ENCODE data around the gene ZDHHC6. TPM values are rescaled to one million over a fixed set of nuclear protein-coding genes. Genes with fewer than 3 reads are reported as not detected.

The ZDHHC6 gene
- polyA plus RNA-seq, 2 of the 4 experiments (the other 2 are of a cell fraction), result 37.2 to 57.0 TPM

- POLR2A ChIA-PET, result no interaction called here
- DNase-seq (ENCODE audit: low read depth in 1 of 2, low spot score in 1 of 2), result no peak
- no peak overlapping the region for H3K4me2 ChIP-seq
- no peak overlapping the region for H3K27ac ChIP-seq
- CTCF ChIA-PET, result interaction anchor here (1.6 kb wide), 1 partner anchor 37 kb away, joined by 3 read pairs; no protein-coding TSS in a partner anchor
- H3K4me1 ChIP-seq, result peaks cover 3% of the 10 kb centered on the region; the same call in 1 of the 3 replicates
- no peak for FAIRE-seq
- WGBS (ENCODE audit: missing lambda C conversion rate), result 37% methylated on average over 2 of the region's 2 CpGs
- no peak overlapping the region for H3K4me3 ChIP-seq
- ATAC-seq, result no peak
- TF ChIP-seq TFCP2L1 (CRISPR knock-in tag; IDR thresholded peaks at IDR 0.05) (no peak), CBX8 (IDR thresholded peaks at IDR 0.05) (no peak), RFX5 (IDR thresholded peaks at IDR 0.05) (no peak), CBX2 (IDR thresholded peaks at IDR 0.05; ENCODE audit: borderline replicate concordance, low read depth) (no peak), POLR2AphosphoS2 (conservative IDR thresholded peaks at IDR 0.05; ENCODE audit: low read length) (no peak), FOSL2 (IDR thresholded peaks at IDR 0.05) (no peak), FOSL2 (CRISPR knock-in tag; IDR thresholded peaks at IDR 0.05) (no peak), MAFK (IDR thresholded peaks at IDR 0.05; ENCODE audit: partially characterized antibody) (no peak), USF2 (IDR thresholded peaks at IDR 0.05) (no peak), CEBPB (IDR thresholded peaks at IDR 0.05) (no peak), HEYL (CRISPR knock-in tag; IDR thresholded peaks at IDR 0.05) (no peak), RCOR1 (IDR thresholded peaks at IDR 0.05; ENCODE audit: low read depth, low read length) (no peak), ESRRA (IDR thresholded peaks at IDR 0.05; ENCODE audit: borderline replicate concordance, low read length) (no peak), HES2 (IDR thresholded peaks at IDR 0.05) (no peak), BHLHE40 (IDR thresholded peaks at IDR 0.05; ENCODE audit: low read depth, low read length) (no peak), PHF8 (IDR thresholded peaks at IDR 0.05; ENCODE audit: borderline replicate concordance, low read depth) (no peak)
- no peaks in the 10 kb centered on the region for H3K9me3 ChIP-seq
Measured at GRCh38 chr10:112397592-112397991, 49.1 kb downstream of the ZDHHC6 start.

GRCh38 chr10:112395809-112396530 is 50.7 kb downstream of the ZDHHC6 start:
- DNase-seq (ENCODE audit: low read depth in 1 of 2, low spot score in 1 of 2) (no peak), FAIRE-seq (no peak), ATAC-seq (no peak)
- POLR2A ChIA-PET, result no interaction called here
- no peak for TF ChIP-seq KDM1A (IDR thresholded peaks at IDR 0.05; ENCODE audit: low read depth)
- TF ChIP-seq ZSCAN20 (CRISPR knock-in tag; IDR thresholded peaks at IDR 0.05), result no peak
- TF ChIP-seq ZNF302 (CRISPR knock-in tag; IDR thresholded peaks at IDR 0.05), result no peak
- TF ChIP-seq FOXS1 (CRISPR knock-in tag; IDR thresholded peaks at IDR 0.05), result no peak
- TF ChIP-seq BHLHE40 (IDR thresholded peaks at IDR 0.05; ENCODE audit: low read depth, low read length), result no peak
- no peak for TF ChIP-seq PHF8 (IDR thresholded peaks at IDR 0.05; ENCODE audit: borderline replicate concordance, low read depth)
- no peak for TF ChIP-seq HES2 (IDR thresholded peaks at IDR 0.05)
- no peak for TF ChIP-seq TFCP2L1 (CRISPR knock-in tag; IDR thresholded peaks at IDR 0.05)
- TF ChIP-seq EP300 (IDR thresholded peaks at IDR 0.05), result no peak
- no peak for TF ChIP-seq HOXB13 (CRISPR knock-in tag; IDR thresholded peaks at IDR 0.05; ENCODE audit: low read depth)
- no peak for TF ChIP-seq RARB (CRISPR knock-in tag; IDR thresholded peaks at IDR 0.05)
- Histone ChIP-seq H3K4me2 (no peak overlapping the region), H3K9me3 (no peaks in the 10 kb centered on the region), H3K4me1 (peaks cover 3% of the 10 kb centered on the region; the same call in 1 of the 3 replicates), H3K27ac (no peak overlapping the region), H3K4me3 (no peak overlapping the region)
- CTCF ChIA-PET, result interaction anchor here (1.2 to 1.6 kb wide), 2 partner anchors 39 kb away, joined by 3 read pairs; no protein-coding TSS in a partner anchor
- WGBS (ENCODE audit: missing lambda C conversion rate), result 45% methylated on average over 5 of the region's 5 CpGs

GRCh38 chr10:112394475-112394875 is 52.2 kb downstream of the ZDHHC6 start:
- WGBS (ENCODE audit: missing lambda C conversion rate), result 15% methylated on average over 5 of the region's 5 CpGs
- ATAC-seq (peak in 1 of 2 experiments; percentile 50; a peak in 1 of 6 replicates), FAIRE-seq (no peak), DNase-seq (ENCODE audit: low read depth in 1 of 2, low spot score in 1 of 2) (peak in 1 of 2 experiments; percentile 27)
- POLR2A ChIA-PET, result no interaction called here
- H3K4me2 ChIP-seq, result peak overlapping the region; percentile 10; the same call in 1 of the 3 replicates
- peaks cover 3% of the 10 kb centered on the region; the same call in 1 of the 3 replicates for H3K4me1 ChIP-seq
- H3K9me3 ChIP-seq, result no peaks in the 10 kb centered on the region
- H3K27ac ChIP-seq, result no peak overlapping the region
- H3K4me3 ChIP-seq, result no peak overlapping the region
- CTCF ChIA-PET, result interaction anchor here (1.2 kb wide), 1 partner anchor 40 kb away, joined by 3 read pairs; no protein-coding TSS in a partner anchor
- TF ChIP-seq JUNB (IDR thresholded peaks at IDR 0.05) (no peak), HOXB13 (CRISPR knock-in tag; IDR thresholded peaks at IDR 0.05; ENCODE audit: low read depth) (no peak), POLR2A (IDR thresholded peaks at IDR 0.05; ENCODE audit: low read length) (no peak), FOXS1 (CRISPR knock-in tag; IDR thresholded peaks at IDR 0.05) (no peak), CHD4 (IDR thresholded peaks at IDR 0.05; ENCODE audit: borderline replicate concordance) (no peak), ZNF302 (CRISPR knock-in tag; IDR thresholded peaks at IDR 0.05) (no peak), MYC (IDR thresholded peaks at IDR 0.05; ENCODE audit: borderline replicate concordance, low read length) (no peak), REST (IDR thresholded peaks at IDR 0.05) (no peak), FOSL2 (IDR thresholded peaks at IDR 0.05) (no peak), FOSL2 (CRISPR knock-in tag; IDR thresholded peaks at IDR 0.05) (no peak), CBX2 (IDR thresholded peaks at IDR 0.05; ENCODE audit: borderline replicate concordance, low read depth) (no peak)
